HG02943 (cell line): ENCODE measurements around the gene SLC22A14.
A peak's percentile ranks its signal among the peaks of the same experiment; 100 is the strongest.

Source experiments
- ATAC-seq: cut with Tn5 transposase; IDR thresholded peaks from one replicate; pipeline ENCODE4 v1.9.1; 2021; ENCODE audit warnings: mild to moderate bottlenecking, low read depth, moderate library complexity; ENCODE audit not compliant: unreplicated experiment

SLC22A14 gene

DNA sequence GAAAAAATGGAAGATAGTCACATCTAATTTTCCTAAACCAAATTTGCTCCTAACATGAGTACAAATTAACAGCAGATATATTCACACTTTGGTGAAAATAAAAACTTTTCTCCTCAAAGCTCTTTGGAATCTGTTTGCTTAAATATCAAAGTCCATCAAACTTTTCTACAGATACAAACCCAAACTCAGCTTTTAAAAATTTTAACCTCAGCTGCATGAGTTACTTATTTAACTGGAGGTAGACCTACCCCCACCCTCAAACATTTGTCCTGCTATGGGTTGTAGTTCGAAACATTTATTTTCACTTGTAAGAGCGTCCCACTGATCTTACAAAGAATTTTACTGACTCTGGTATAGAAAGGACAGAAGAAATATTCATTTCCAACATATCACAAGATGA, 55.6 kb downstream of the SLC22A14 start:
- no peak for ATAC-seq

GRCh38 chr3:38343797-38344594, 61.9 kb downstream of the SLC22A14 start:
- ATAC-seq: no peak

GRCh38 chr3:38345879-38346586, 63.9 kb downstream of the SLC22A14 start:
- ATAC-seq: no peak

- peak; percentile 95 for ATAC-seq
Observed at GRCh38 chr3:38346587-38347410, 64.7 kb downstream of the SLC22A14 start, which contains the start of gene XYLB. Gene XYLB, plus strand, starts transcription at chr3:38346785. Its CDS starts 84 bp downstream, at chr3:38346869.

DNA sequence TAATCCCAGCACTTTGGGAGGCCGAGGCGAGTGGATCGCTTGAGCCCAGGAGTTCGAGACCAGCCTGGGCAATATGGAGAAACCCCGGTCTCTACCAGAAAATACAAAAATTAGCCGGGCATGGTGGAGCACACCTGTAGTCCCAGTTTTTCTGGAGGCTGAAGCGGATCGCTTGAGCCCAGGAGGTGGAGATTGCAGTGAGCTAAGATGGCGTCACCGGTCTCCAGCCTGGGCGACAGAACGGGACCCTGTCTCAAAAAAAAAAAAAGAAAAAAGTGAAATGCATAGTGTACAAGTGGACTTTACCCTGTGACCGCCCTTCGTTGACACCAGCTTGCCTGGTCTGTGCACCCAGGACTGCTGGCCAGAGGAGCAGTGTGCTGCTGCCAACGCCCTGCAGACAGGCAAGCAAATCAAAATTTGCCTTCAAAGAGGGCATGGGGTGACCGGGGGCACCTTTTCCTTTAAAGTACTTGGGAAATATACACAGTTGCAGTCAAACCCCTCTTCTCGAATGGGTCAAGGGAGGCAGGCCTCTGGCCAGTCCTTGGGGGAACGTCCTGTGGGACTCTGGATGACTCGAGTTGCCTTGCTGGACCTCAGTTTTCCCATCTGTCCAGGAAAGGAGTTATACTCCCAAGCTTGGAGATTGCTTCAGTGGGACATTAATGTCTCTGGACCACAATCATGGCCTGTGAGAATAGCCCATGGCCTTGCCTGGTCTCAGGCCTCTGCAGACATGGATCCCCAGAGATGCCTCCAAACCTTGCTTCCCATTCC, 65.5 kb downstream of the SLC22A14 start:
- ATAC-seq: no peak

DNA sequence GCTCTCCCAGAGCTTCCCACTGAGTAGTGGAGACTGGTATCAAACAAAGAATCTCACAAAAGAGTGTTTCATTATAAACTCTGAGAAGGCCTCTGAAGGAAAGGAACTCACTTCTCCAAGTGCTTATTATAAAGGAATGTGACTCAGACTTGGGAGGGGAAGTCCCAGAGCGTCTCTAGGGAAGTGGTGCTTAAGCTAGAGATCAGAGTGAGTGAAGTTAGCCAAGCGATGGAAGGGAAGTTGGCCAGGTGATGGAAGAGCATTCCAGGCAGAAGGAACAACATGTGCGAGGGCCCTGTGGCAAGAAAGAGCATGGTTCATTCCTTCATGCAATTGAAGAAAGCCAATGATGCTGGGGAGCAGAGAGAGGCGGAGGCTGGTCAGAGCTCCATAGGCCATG, 66.8 kb downstream of the SLC22A14 start:
- ATAC-seq: no peak

DNA sequence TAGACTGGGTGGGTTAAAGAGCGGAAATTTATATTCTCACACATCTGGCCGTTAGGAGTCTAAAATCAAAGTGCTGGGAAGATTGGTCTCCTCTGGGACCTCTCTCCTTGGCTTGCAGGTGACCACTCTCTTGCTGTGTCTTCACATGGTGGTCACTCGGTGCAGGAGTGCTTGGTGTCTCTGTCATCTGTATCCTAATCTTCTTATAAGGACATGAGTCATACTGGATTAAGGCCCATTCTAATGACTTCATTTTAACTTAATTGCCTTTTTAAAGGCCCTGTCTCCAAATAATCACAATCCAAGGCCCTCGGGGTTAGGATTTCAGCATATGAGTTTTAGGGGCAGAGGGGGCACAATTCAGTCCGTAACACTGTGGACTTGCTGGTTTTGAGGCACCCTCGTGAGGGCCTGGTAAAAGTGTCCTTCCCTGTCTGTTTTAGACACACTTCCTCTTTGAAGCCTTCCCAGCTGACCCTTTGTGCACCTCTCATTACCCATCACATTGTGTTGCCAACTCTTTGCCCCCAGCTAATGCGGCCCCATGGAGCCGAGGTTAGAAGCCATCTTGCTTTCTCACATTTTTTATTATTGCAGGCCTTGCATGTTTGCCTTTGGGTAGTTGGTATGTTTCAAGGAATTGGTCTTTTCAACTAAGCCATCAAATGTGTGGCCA, 67.7 kb downstream of the SLC22A14 start:
- ATAC-seq: no peak

DNA sequence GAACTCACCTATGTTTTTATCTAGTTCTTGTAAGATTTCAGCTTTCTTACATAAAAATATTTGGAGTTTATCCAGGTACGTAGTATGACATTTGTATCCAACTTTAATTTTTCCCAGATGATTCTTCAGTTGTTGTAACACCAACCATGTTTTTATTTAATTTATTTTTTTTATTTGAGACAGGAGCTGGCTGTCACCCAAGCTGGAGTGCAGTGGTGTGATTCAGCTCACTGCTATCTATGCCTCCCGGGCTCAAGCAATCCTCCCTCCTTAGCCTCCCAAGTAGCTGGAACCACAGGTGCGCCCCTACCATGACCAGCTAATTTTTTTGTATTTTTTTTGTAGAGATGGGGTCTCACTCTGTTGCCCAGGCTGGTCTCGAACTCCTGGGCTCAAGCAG, 71.1 kb downstream of the SLC22A14 start:
- no peak for ATAC-seq

DNA sequence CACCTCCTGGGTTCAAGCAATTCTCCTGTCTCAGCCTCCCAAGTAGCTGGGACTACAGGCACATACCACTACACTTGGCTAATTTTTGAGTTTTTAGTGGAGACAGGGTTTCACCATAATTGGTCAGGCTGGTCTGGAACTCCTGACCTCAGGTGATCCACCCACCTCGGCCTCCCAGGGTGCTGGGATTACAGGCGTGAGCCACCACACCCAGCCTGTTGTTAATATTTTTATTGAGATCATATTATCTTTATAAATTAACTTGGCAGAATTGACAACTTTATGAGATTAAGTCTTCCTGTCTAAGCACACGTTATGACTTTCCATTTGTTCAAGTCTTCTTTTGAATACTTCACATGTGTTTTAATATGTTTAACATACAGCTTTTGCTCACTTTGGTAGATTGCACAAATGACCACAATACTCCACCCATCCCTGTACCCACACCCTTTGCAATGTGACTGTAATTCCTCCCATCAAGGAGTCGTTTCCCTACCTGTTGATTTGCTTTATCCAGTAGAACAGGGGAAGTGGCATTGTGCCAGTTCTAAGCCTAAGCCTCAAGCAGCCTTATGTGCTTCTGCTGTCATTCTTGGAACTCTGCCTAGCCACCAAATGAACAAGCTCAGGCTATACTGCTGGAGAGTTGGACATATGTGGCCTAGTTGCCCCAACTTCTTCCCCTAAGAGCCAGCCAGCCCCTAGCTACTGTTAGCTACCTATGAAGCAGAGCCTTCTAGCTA, 72.7 kb downstream of the SLC22A14 start:
- ATAC-seq: no peak

- ATAC-seq: no peak
Observed at GRCh38 chr3:38359038-38359437, 76.9 kb downstream of the SLC22A14 start.

DNA sequence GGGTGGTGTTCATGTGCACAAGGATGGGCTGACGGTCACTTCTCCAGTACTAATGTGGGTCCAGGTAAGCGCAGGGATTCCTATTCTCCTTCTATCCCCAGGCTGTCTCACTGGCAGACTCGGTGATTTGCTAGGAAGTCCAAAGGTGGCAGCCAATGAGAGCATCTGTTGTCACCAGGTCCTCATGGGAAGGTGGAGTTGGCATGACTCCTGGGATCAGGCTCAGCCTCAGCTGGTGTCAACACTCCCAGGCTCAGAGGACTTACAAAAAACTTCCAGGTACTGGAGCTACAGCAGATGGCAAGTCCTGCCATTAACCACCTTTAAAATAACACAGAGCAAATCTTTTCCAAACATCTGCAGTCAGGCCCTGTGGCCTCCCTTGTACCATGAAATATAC, 78.3 kb downstream of the SLC22A14 start:
- no peak for ATAC-seq

- no peak for ATAC-seq
Observed at GRCh38 chr3:38361496-38361895, 79.4 kb downstream of the SLC22A14 start.

- no peak for ATAC-seq
Observed at GRCh38 chr3:38362825-38363224, 80.7 kb downstream of the SLC22A14 start.

DNA sequence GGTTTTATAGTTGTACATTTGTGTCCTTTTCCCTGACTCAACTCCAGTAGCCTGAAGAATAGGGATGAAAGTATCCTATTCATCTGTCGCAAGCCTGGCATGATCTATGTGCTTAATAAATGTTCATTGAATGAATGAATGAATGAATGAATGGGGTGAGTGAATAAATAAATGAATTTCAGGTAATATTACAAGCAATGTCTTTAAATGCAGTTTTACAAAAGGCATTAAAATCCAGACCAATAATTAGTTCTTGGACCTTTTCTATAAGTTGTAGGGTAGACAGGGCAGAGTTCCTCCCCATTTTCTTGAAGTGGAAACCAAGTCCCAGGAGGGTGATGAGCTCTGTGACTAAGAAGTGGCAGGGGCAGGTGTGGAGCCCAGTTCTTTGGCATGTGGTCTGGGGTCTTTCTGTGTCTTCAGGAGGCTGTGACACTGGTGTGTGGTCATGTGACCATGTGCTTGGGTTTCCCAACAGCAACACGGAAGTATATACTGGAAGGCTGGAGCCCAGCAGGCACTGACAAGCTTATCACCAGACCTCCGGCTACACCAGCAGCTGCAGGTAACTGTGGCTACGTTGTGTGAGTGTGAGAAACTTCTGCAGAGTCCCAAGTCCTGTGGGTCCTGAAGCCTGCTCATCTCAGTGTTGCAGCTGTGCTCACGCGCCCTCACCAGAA, 82.8 kb downstream of the SLC22A14 start:
- ATAC-seq: no peak

DNA sequence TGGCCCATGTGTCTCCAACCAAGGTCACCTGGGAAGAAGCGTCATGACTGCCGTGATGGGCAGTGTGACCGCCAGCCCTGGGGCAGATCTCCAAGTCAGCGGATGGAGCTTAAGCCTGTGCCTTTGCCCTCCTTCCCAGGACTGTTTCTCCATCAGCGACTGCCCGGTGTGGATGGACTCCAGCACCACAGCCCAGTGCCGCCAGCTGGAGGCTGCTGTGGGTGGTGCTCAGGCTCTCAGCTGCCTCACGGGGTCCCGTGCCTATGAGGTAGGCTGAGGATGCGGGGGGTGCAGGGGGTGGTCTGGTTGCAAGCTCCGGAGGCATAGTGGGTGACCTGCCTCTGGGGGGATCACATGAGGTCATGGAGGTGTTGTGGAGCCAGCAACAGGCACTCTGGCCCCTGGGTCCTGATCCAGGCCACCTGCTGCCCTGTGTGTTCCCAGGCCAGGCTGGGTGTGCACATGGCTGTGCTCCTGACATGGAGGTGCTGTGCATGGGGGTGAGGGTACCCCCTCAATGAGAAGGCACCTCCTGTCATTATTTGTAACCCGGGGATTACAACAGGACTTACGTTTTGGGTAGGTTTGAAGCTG, 83.5 kb downstream of the SLC22A14 start:
- no peak for ATAC-seq

GRCh38 chr3:38366082-38366481, 84.0 kb downstream of the SLC22A14 start:
- ATAC-seq: no peak

DNA sequence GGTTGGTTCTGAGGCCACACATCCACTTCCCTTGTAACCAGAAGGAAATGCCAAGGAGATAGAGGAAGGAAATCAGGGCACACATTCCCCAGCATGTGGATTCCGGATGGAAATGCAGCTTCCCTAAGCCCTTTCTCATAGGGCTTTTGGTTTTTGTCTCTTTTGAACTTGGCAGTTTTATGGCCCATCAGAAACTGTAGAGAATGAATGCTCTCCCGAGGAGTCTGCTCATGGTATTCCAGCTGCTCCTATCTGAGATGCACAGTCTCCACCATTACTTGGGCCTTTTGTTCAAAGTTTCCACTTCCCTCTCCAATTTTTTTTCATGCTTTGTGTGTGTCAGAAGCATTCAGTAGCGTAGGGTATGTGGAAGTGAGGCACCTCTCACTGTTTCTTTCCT, 85.7 kb downstream of the SLC22A14 start:
- ATAC-seq: no peak
